HAP-1 (cell line): Measurements from ENCODE around the gene KDM6A.
"Not testable (repeated sequence)": the region's sequence is repeated elsewhere in the genome, so short reads cannot be mapped to it uniquely, and the experiment has no call there.

ENCODE experiments used
- DNase-seq, 2 experiments: peaks; one replicate each; pipeline ENCODE4 v3.0.0-alpha.2; 2016 to 2020; ENCODE audit warnings: low spot score in 2 of 2
- H3K27me3 ChIP-seq: fragments of 250-450 bp; sonication (Bioruptor Pico); 2 replicates; pipeline ENCODE4 v1.5.1; 2020; ENCODE audit warnings: low read depth, mild to moderate bottlenecking, moderate library complexity
- H3K36me3 ChIP-seq: fragments of 250-450 bp; sonication (Bioruptor Pico); replicated peaks from 2 replicates; pipeline ENCODE4 v1.5.1; 2020; ENCODE audit warnings: mild to moderate bottlenecking
- H3K4me1 ChIP-seq: fragments of 250-450 bp; sonication (Bioruptor Pico); 2 replicates; pipeline ENCODE4 v1.5.1; 2020; ENCODE audit warnings: mild to moderate bottlenecking
- H3K4me3 ChIP-seq: fragments of 250-450 bp; sonication (Bioruptor Pico); 2 replicates; pipeline ENCODE4 v1.5.1; 2020; ENCODE audit warnings: mild to moderate bottlenecking, moderate library complexity
- H3K9me3 ChIP-seq: fragments of 250-450 bp; sonication (Bioruptor Pico); 2 replicates; pipeline ENCODE4 v1.5.1; 2020; ENCODE audit warnings: mild to moderate bottlenecking, moderate library complexity
- in situ Hi-C: fragments of 300-500 bp; cut with MboI; formaldehyde crosslinking; loops from 3 replicates; pipeline ENCODE4 v1.14.3; 2020; ENCODE audit warnings: low sequenced_read_pairs, inconsistent platforms, mixed read lengths

KDM6A gene

DNA sequence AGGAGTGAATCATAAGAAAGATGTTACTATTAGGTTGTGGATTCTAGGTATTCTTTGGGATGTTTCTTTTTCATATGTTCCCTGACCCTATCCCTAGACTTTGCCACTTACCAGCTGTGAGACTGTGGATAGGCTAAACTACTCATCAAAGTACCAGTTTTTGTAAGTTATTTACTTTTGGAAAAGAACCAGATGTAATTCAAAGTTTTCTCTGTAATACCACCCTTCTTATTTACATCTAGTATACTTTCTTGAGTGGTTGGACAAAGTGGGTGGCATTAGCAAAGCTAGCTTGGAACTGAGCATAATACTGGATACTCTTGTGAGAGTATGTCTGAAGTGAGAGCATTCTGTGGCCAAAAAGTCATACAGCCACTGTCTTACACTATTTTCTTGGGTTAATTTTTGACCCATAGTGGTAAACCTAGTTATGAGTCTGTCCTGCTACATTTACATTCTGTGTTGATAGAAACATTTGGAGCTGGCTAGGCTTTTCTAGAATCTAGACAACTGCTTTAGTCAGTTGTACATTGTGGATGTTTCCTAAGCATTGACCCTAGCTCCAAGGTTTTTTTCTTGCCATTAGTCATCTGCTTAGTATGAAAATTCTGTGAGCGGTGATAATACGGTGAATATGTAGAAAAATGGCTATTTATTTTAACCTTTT lies 41.7 kb downstream of the KDM6A start:
- Histone ChIP-seq H3K9me3 (peaks cover 3% of the 10 kb centered on the region), H3K4me3 (no peak overlapping the region), H3K36me3 (no peaks in the 10 kb centered on the region), H3K27me3 (no peaks in the 10 kb centered on the region), H3K4me1 (no peaks in the 10 kb centered on the region; the same call in 1 of the 2 replicates)
- no peak for DNase-seq
- in situ Hi-C loops, result no loop called here

DNA sequence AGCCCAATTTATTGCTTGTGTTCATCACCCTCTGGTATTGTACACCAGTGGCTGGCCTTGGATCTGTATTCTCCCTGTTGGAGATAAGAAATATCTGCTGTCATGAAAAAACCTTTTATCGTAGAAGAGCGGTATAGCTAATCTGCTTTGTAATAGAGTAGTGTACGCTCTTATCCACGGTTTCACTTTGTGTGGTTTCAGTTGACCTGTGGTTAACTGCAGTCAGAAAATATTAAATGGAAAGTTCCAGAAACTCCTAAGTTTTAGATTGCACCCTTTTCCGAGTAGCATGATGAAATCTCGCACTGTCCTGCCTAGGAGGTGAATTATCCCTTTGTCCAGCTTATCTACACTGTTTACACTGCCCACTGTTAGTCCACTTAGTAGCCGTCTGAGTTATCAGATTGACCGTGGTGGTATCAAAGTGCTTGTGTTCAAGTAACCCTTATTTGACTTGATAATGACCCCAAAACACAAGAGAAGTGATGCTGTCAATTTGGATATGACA lies 42.4 kb downstream of the KDM6A start:
- Histone ChIP-seq H3K4me1 (no peaks in the 10 kb centered on the region; the same call in 1 of the 2 replicates), H3K27me3 (no peaks in the 10 kb centered on the region), H3K9me3 (no peaks in the 10 kb centered on the region), H3K36me3 (no peaks in the 10 kb centered on the region), H3K4me3 (no peak overlapping the region)
- in situ Hi-C loops, result no loop called here
- no peak for DNase-seq

DNA sequence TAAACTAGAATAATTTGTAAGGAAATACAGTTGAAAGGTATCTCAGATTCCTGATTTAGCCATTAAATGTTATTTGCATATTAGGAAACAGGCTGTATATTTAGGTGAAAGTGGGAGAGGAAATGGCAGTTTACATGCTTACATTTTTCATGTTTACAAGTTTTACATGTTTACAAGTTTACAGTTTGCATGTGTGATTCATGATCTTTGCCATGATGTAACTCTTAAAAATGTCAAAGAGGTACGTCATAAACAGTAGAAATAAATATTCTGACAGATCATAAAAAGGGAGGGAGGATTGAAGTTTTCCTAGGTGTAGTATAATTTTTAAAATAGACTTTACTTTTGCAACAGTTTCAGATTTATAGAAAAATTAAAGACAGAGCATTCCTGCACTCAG lies 45.7 kb downstream of the KDM6A start:
- Histone ChIP-seq H3K9me3 (no peaks in the 10 kb centered on the region), H3K36me3 (no peaks in the 10 kb centered on the region), H3K27me3 (no peaks in the 10 kb centered on the region), H3K4me1 (peaks cover 7% of the 10 kb centered on the region; the same call in 1 of the 2 replicates), H3K4me3 (no peak overlapping the region)
- in situ Hi-C loops, result no loop called here
- DNase-seq, result no peak

DNA sequence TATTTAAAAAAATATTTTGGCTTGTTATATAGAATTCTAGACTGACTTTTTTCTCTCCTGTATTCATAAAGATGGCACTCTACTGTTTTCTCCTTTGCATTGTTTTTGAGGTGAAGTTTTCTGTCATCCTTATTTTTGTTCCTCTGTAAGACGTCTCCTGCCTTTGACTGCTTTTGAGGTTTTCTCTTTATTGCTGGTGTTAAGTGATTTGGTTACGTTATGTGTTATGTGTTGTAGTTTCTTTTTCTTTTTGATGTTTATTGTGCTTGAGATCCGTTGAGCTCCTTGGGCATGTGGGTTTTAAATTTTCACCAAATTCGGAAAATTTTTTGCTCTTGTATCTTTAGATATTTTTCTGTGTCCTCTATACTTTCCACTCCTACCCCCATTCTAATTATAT lies 50.0 kb downstream of the KDM6A start:
- Histone ChIP-seq H3K9me3 (no peaks in the 10 kb centered on the region), H3K36me3 (0 out of 2 replicates have a peak, but pooled peaks cover 2% of the 10 kb centered on the region), H3K4me3 (no peak overlapping the region), H3K27me3 (no peaks in the 10 kb centered on the region), H3K4me1 (peaks cover 7% of the 10 kb centered on the region; the same call in 1 of the 2 replicates)
- in situ Hi-C loops, result no loop called here
- no peak for DNase-seq

DNA sequence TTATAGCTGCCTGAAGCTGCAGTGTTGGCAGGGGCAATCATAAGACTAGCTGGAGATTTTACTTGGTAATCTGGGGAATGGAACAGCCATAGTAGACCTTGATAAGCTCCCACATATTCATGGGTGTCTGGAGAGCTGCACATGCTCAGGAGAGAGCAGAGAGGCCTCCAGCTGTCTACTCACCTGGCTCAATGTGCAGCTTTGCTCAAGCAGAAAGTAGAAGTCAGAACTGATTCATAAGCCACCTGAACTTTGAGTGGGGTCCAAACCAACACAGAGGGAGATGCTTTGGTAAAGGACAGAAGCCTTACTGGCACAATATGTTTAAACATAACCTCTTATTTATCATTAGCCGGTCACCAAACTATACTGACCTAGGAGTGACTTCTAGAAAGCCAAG lies 54.4 kb downstream of the KDM6A start:
- no peak for DNase-seq

DNA sequence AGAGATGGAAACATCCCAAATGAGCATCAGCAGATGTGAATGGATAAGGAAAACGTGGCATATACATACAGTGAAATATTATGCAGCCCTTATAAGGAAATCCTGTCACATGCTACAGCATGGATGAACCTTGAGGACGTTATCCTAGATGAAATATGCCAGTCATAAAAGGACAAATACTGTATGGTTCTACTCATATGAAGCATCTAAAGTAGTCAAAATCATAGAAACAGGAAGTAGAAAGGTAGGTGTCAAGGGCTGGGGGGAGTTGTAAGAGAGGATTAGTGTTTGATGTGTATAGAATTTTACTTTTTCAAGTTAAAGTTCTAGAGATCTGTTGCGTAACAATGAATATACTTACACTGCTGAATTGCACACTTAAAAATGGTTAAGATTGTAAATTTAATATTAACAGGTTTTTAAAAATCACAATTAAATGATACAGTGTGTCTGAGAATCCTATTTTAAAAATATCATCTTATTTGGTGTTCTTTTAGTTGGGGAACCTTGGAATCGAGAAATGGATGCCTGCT lies 58.5 kb downstream of the KDM6A start:
- DNase-seq, result no peak
- Histone ChIP-seq H3K9me3 (no peaks in the 10 kb centered on the region), H3K27me3 (no peaks in the 10 kb centered on the region), H3K4me1 (peaks cover 17% of the 10 kb centered on the region), H3K36me3 (no peaks in the 10 kb centered on the region), H3K4me3 (no peak overlapping the region)
- in situ Hi-C loops, result no loop called here

More for the DNA sequence above, 54.4 kb downstream of the KDM6A start:
- H3K9me3 ChIP-seq, result no peaks in the 10 kb centered on the region
- no peak overlapping the region for H3K4me3 ChIP-seq
- in situ Hi-C loops, result no loop called here
- 0 out of 2 replicates have a peak, but pooled peaks cover under 1% of the 10 kb centered on the region for H3K4me1 ChIP-seq
- H3K27me3 ChIP-seq, result no peaks in the 10 kb centered on the region
- H3K36me3 ChIP-seq, result 0 out of 2 replicates have a peak, but pooled peaks cover 2% of the 10 kb centered on the region

DNA sequence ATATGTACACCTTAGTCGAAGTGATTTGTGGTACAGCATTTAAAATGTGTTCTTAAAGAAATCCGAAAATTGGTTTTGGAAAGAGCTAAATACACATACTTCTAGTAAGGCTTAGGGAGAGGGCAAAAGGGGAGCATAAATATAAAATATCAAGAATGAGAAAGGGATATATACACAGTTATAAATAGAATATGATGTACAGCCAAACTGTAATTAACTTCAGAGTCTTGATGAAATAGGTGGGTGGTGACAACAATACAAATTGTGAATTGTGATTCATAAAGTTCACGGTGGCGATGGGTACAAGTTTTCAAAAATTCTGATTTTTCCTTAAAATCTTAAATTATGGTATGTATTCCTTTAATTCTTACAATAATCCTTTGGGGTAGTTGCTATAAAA lies 62.2 kb downstream of the KDM6A start:
- Histone ChIP-seq H3K9me3 (no peaks in the 10 kb centered on the region), H3K4me1 (peaks cover 17% of the 10 kb centered on the region), H3K36me3 (no peaks in the 10 kb centered on the region), H3K27me3 (no peaks in the 10 kb centered on the region), H3K4me3 (no peak overlapping the region)
- no peak for DNase-seq
- in situ Hi-C loops, result no loop called here

DNA sequence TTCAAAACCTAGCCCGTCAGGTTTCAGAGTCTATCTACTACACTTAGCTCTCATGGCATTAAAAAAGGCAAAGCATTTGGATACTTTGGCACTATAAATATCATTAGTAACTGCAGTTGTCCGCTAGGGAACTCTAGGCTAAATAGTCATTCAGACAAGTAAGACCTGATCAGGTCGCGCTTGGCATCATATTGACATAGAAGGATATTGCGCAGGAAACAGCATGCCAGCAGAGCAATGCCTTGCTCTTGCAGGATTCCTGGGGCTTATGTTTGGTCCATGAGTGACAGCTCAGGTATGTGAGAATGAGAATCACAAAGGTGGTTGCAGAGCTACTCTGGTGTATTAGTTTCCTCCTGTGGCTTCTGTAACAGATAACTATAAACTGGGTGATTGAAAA lies 62.7 kb downstream of the KDM6A start:
- H3K27me3 ChIP-seq, result no peaks in the 10 kb centered on the region
- no peaks in the 10 kb centered on the region for H3K36me3 ChIP-seq
- H3K9me3 ChIP-seq, result no peaks in the 10 kb centered on the region
- no peak for DNase-seq
- H3K4me1 ChIP-seq, result peaks cover 17% of the 10 kb centered on the region
- in situ Hi-C loops, result no loop called here
- no peak overlapping the region for H3K4me3 ChIP-seq

DNA sequence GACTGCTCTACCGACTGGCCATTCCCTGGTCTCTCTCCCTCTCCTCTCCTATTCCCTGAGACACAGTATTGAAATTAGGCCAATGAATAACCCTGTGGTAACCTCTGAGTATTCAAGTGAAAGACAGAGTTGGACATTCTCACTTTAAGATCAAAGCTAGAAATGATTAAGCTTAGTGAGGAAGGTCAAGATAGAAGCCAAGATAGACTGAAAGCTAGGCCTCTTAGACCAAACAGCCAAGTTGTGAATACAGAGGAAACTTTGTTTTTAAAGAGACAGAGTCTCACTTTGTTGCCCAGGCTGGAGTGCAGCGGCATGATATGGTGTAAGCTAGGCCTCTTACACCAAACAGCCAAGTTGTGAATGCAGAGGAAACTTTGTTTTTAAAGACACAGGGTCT lies 64.6 kb downstream of the KDM6A start:
- in situ Hi-C loops, result no loop called here
- no peak for DNase-seq
- H3K36me3 ChIP-seq, result no peaks in the 10 kb centered on the region
- no peak overlapping the region for H3K4me3 ChIP-seq
- no peaks in the 10 kb centered on the region for H3K27me3 ChIP-seq
- H3K9me3 ChIP-seq, result no peaks in the 10 kb centered on the region
- peaks cover 17% of the 10 kb centered on the region for H3K4me1 ChIP-seq

DNA sequence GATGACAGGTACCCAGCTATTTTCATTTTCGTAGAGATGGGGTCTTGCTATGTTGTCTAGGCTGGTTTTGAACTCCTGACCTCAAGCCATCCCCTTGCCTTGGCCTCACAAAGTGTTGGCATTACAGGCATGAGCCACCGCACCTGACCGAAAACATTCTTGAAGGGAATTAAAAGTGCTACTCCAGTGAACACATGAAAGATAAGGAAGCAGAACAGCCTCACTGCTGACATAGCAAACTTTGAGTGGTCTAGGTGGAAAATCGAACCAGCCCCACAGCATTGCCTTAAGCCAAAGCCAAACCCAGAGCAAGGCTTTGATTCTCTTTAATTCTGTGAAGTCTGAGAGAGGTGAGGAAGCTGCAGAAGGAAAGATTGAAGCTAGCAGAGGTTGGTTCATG lies 65.1 kb downstream of the KDM6A start:
- Histone ChIP-seq H3K27me3 (no peaks in the 10 kb centered on the region), H3K36me3 (no peaks in the 10 kb centered on the region), H3K4me1 (peaks cover 17% of the 10 kb centered on the region), H3K4me3 (no peak overlapping the region), H3K9me3 (no peaks in the 10 kb centered on the region)
- in situ Hi-C loops, result no loop called here
- no peak for DNase-seq

DNA sequence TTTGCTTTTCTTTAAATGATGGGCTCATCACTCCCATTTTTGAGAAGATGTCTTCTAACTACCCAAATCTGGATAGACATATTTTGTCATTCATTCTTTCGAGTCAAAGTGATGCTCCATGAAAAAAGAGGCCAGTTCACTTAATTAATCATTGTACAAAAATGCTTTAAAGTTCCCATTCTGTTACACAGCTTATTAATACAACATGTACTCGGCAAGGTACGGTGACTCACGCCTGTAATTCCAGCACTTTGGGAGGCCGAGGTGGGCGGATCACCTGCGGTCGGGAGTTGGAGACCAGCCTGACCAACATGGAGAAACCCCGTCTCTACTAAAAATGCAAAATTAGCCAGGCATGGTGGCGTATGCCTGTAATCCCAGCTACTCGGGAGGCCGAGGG lies 67.6 kb downstream of the KDM6A start:
- H3K36me3 ChIP-seq, H3K4me1 ChIP-seq, H3K9me3 ChIP-seq, in situ Hi-C loops, H3K4me3 ChIP-seq, H3K27me3 ChIP-seq, DNase-seq: not testable (repeated sequence)

DNA sequence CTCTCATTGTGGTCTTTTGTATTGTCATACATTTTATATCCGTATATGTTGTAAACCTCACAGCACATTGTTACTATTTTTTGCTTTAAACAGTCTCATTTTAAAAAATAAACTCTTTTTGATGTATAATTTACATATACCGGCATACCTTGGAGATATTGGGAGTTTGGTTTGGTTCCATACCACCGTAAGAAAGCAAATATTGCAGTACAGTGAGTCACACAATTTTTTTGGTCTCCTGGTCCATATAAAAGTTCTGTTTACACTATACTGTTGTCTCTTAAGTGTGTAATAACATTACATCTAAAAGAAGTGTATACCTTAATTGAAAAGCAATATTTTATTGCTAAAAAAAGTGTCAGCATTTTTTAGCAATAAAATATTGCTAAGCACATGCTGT lies 70.0 kb downstream of the KDM6A start:
- Histone ChIP-seq H3K4me1 (peaks cover 5% of the 10 kb centered on the region; the same call in 1 of the 2 replicates), H3K4me3 (no peak overlapping the region), H3K27me3 (no peaks in the 10 kb centered on the region), H3K9me3 (no peaks in the 10 kb centered on the region), H3K36me3 (no peaks in the 10 kb centered on the region)
- no peak for DNase-seq
- in situ Hi-C loops, result no loop called here

DNA sequence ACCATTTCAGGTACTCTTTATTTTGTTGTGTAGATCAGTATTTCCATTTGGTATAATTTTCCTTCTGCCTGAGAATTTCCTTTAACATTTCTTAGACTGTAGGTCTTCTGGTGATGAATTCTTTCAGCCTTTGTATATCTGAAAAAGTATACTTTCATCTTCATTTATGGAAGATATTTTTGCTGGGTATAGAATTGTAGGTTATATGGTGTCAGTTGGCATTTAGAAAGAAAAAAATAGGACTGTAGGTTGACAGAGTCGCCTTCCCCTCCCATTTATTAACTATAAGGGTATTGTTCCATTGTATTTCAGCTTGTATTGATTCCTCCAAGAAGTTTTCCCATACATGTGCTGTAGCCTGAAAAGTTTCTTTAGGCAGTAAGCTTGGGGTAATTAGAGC lies 71.9 kb downstream of the KDM6A start:
- H3K9me3 ChIP-seq, result no peaks in the 10 kb centered on the region
- no peaks in the 10 kb centered on the region for H3K36me3 ChIP-seq

DNA sequence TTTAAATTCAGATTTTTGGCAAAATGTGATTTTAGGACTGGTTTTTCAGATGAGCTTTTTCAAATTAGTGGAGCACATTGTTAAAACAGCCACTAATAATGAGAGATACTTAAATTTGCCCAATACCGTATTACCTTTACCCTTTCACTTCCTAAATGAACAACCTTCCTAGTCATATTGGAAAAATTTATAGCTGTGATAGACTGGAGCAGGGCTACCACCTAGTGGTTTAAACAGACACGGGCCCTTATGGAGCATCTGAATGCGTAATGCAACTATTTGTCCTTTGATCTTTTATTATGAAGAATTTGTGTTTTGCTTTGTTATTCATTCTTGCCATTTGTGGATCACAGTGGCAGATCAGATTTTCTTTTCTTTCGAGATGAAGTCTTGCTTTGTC lies 72.7 kb downstream of the KDM6A start:
- in situ Hi-C loops, result no loop called here
- H3K27me3 ChIP-seq, result no peaks in the 10 kb centered on the region
- no peaks in the 10 kb centered on the region for H3K9me3 ChIP-seq
- peak; percentile 56 to 72 for DNase-seq
- peaks cover 21% of the 10 kb centered on the region for H3K4me1 ChIP-seq
- no peak overlapping the region for H3K4me3 ChIP-seq
- H3K36me3 ChIP-seq, result no peaks in the 10 kb centered on the region

More for the DNA sequence above, 71.9 kb downstream of the KDM6A start:
- Histone ChIP-seq H3K4me3 (no peak overlapping the region), H3K27me3 (no peaks in the 10 kb centered on the region), H3K4me1 (peaks cover 16% of the 10 kb centered on the region)
- no peak for DNase-seq
- in situ Hi-C loops, result no loop called here
